Pulmonary artery endothelial cell (primary cell): Measurements from ENCODE around the gene RPS10. TPM values are rescaled to one million over a fixed set of nuclear protein-coding genes. Genes with fewer than 3 reads are reported as not detected.
"Not testable (repeated sequence)": the region's sequence is repeated elsewhere in the genome, so short reads cannot be mapped to it uniquely, and the experiment has no call there.

Source experiments
- DNase-seq: peaks from one replicate; pipeline ENCODE4 v3.0.0-alpha.2; 2011; ENCODE audit warnings: low read depth, low spot score
- total RNA-seq: library from RNA; depleted of rRNA; stranded (reverse); fragments of >200 nt; gene quantifications from 2 replicates; pipeline ENCODE4 v1.2.3, GENCODE V29; 2014

The RPS10 gene
- total RNA-seq, 1 donor from 2014 or later, result 1,833 TPM

- DNase-seq, result no peak
Measured at GRCh38 chr6:34373511-34373910, 52.4 kb downstream of the RPS10 start.

GRCh38 chr6:34371865-34372264 is 54.0 kb downstream of the RPS10 start:
- DNase-seq, result not testable (repeated sequence)

GRCh38 chr6:34370361-34370760 is 55.5 kb downstream of the RPS10 start:
- peak; percentile 69 for DNase-seq

- no peak for DNase-seq
Measured at GRCh38 chr6:34369385-34369784, 56.5 kb downstream of the RPS10 start.

Other genes starting within 250 kb of the RPS10 start
- gene HMGA1, start 189.2 kb downstream of the RPS10 start, total RNA-seq, result 271 and 415 TPM in 2 replicates
- gene SMIM29, start 177.1 kb downstream of the RPS10 start, total RNA-seq, result 17.4 and 25.2 TPM in 2 replicates
- gene NUDT3, start 33.4 kb downstream of the RPS10 start, total RNA-seq, result 20.4 and 37.1 TPM in 2 replicates
- not detected in 2 replicates for gene PACSIN1, start 40.0 kb upstream of the RPS10 start, total RNA-seq
- 0.11 TPM in 1 of 2 replicates, not detected in the other for gene SPDEF, start 130.3 kb upstream of the RPS10 start, total RNA-seq